K562 (cell line): ENCODE results near the gene PHB1. TPM values are rescaled to one million over a fixed set of nuclear protein-coding genes. Genes with fewer than 3 reads are reported as not detected.

Experiments
- ATF7 ChIP-seq: fragments of 450-650 bp; IDR thresholded peaks from 2 replicates; pipeline ENCODE4 v1.7.1; 2014; ENCODE audit warnings: mild to moderate bottlenecking, moderate library complexity
- DACH1 ChIP-seq: fragments of 450-650 bp; IDR thresholded peaks from 2 replicates; pipeline ENCODE4 v1.6.1; 2018; ENCODE audit not compliant: partially characterized antibody
- DPF2 ChIP-seq: fragments of 450-650 bp; IDR thresholded peaks from 2 replicates; pipeline ENCODE4 v1.6.1; 2016
- ELF1 ChIP-seq: fragments of 200-800 bp; sonication (Bioruptor generic); IDR thresholded peaks from 2 replicates; pipeline ENCODE4 v1.6.1; 2016; ENCODE audit warnings: missing genetic modification characterization, missing compliant biosample characterization
- FOXK2 ChIP-seq, 2 experiments: fragments of 450-650 bp; IDR thresholded peaks in 1 of 2; conservative IDR thresholded peaks in 1 of 2; 2 replicates each; pipeline ENCODE4 v1.6.1; 2016; ENCODE audit warnings: low read depth in 2 of 2, mild to moderate bottlenecking in 1 of 2
- L3MBTL2 ChIP-seq: fragments of 450-650 bp; IDR thresholded peaks from 2 replicates; pipeline ENCODE4 v1.6.1; 2016; ENCODE audit warnings: mild to moderate bottlenecking, moderate library complexity
- MAFF ChIP-seq: IDR thresholded peaks from 2 replicates; pipeline ENCODE4 v1.6.1; 2012; ENCODE audit warnings: low read length, improper control_type of control experiment
- NEUROD1 ChIP-seq: fragments of 150-350 bp; IDR thresholded peaks from 2 replicates; pipeline ENCODE4 v1.6.1; 2014; ENCODE audit warnings: borderline replicate concordance, low read length, low read depth; ENCODE audit not compliant: partially characterized antibody
- POLR2B ChIP-seq: fragments of 450-650 bp; IDR thresholded peaks from 2 replicates; pipeline ENCODE4 v1.6.1; 2018; ENCODE audit warnings: low read depth; ENCODE audit not compliant: partially characterized antibody
- SPI1 ChIP-seq: IDR thresholded peaks from 2 replicates; pipeline ENCODE4 v1.6.1; 2011; ENCODE audit warnings: low read depth, low read length, control low read depth, borderline replicate concordance
- TCF7L2 ChIP-seq: fragments of 150-350 bp; IDR thresholded peaks from 2 replicates; pipeline ENCODE4 v1.6.1; 2016; ENCODE audit warnings: low read depth, mild to moderate bottlenecking, low read length, moderate library complexity
- XRCC3 ChIP-seq: fragments of 450-650 bp; IDR thresholded peaks from 2 replicates; pipeline ENCODE4 v1.6.1; 2017; ENCODE audit warnings: mild to moderate bottlenecking, moderate library complexity
- polyA plus RNA-seq, 8 experiments: library from polyadenylated mRNA; depleted of rRNA in 4 of 8; stranded (reverse) in 5 of 8; unstranded in 3 of 8; fragments of >200 nt; fragmentation: Nextera tagmentation in 2 of 8; fragmentation: Illumina TruSeq in 1 of 8; extraction: Ambion mirVana in 2 of 8; extraction: Trizol in 1 of 8; gene quantifications; 2 replicates each; pipeline versions ENCODE4 v1.2.1 to v1.2.3, GENCODE V29; 2011 to 2014; ENCODE audit warnings: inconsistent platforms in 1 of 8, missing spikeins in 1 of 8
- total RNA-seq, 7 experiments: library from RNA; depleted of rRNA in 6 of 7; stranded (reverse); fragments of >200 nt in 6 of 7; fragmentation: Illumina TruSeq in 2 of 7; extraction: Trizol in 2 of 7; gene quantifications; 2 replicates each; pipeline versions ENCODE4 v1.2.1 to v1.2.3, GENCODE V29; 2011 to 2021; ENCODE audit warnings: low replicate concordance in 1 of 7
- TF ChIP-seq, protein P1 (sequence below): fragments of 450-650 bp; IDR thresholded peaks from 2 replicates; pipeline ENCODE4 v1.6.1; 2016; ENCODE audit warnings: mild to moderate bottlenecking
- TF ChIP-seq, protein P2 (sequence below), 2 experiments: IDR thresholded peaks; 2 replicates each; pipeline ENCODE4 v1.6.1; 2011; ENCODE audit warnings: borderline replicate concordance in 1 of 2, control low read depth in 1 of 2, low read depth in 1 of 2, low read length in 1 of 2, mild to moderate bottlenecking in 1 of 2, mixed read lengths in 1 of 2, moderate library complexity in 1 of 2; ENCODE audit not compliant: insufficient read depth in 1 of 2, insufficient read length in 1 of 2, poor library complexity in 1 of 2, severe bottlenecking in 1 of 2; ENCODE audit errors: extremely low read depth in 1 of 2
- TF ChIP-seq, protein P3 (sequence below), 2 experiments: fragments of 450-650 bp; IDR thresholded peaks; 2 replicates each; pipeline ENCODE4 v1.6.1; 2016
- TF ChIP-seq, protein P4 (sequence below): fragments of 200-400 bp; formaldehyde crosslinking; IDR thresholded peaks from 2 replicates; pipeline ENCODE4 v1.6.1; 2017; ENCODE audit warnings: mild to moderate bottlenecking, low read depth, low read length, moderate library complexity
- TF ChIP-seq, protein P5 (sequence below): sonication (generic); formaldehyde crosslinking; IDR thresholded peaks from 2 replicates; pipeline ENCODE4 v1.8.0; 2022; ENCODE audit warnings: mild to moderate bottlenecking, missing genetic modification reagents, borderline replicate concordance

The PHB1 gene
- total and polyA plus RNA-seq, 9 of the 15 experiments (the other 6 are each of a cell fraction or from before 2014, with no cell fraction given) = 191 to 818 (median 349) TPM

DNA sequence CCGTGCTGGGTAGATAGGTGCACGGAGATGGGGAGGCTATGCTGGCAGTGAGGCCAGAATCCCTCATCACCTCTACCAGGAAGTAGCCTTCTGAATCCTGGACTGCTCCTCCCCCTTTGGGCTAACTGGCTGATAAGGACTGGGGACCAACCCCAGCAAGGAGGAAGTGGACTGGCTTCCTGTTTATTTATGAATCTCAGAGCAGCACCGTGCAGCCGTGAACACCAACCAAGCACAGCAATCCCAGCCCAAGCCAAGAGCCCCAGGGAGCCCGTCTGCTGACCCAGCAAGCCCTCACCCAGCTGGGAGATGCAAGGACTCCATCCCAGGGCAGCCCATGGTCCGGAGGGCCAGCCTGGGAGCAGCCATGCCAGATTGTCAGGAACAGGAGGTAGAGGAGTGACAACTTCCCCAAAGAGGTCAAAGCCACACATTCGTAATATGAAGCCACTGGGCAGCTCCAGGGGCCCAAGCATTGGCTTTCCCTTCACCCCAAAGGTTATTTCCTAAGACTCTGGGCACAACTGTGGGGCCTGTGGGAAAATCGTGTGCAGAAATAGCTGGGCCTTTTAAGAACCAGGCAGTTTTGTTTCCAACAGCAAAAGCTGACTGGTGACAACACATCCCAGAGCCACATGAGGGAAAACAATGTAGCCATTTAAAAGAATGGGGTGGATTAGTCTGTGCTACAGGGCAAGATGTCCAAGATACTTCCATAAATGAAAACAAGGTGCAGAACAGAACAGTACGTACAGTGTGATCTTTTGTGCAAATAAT, 23.9 kb downstream of the PHB1 start (continued):
- TF ChIP-seq, protein P1, sequence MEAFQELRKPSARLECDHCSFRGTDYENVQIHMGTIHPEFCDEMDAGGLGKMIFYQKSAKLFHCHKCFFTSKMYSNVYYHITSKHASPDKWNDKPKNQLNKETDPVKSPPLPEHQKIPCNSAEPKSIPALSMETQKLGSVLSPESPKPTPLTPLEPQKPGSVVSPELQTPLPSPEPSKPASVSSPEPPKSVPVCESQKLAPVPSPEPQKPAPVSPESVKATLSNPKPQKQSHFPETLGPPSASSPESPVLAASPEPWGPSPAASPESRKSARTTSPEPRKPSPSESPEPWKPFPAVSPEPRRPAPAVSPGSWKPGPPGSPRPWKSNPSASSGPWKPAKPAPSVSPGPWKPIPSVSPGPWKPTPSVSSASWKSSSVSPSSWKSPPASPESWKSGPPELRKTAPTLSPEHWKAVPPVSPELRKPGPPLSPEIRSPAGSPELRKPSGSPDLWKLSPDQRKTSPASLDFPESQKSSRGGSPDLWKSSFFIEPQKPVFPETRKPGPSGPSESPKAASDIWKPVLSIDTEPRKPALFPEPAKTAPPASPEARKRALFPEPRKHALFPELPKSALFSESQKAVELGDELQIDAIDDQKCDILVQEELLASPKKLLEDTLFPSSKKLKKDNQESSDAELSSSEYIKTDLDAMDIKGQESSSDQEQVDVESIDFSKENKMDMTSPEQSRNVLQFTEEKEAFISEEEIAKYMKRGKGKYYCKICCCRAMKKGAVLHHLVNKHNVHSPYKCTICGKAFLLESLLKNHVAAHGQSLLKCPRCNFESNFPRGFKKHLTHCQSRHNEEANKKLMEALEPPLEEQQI = 0 out of 2 replicates have a peak, but pooled peaks have one; percentile 29
- TF ChIP-seq TCF7L2 (no peak), POLR2B (peak; percentile 28), L3MBTL2 (peak; percentile 55), ATF7 (0 out of 2 replicates have a peak, but pooled peaks have one; percentile 29), MAFF (no peak), ELF1 (peak; percentile 94), XRCC3 (no peak), SPI1 (peak; percentile 98), FOXK2 (conservative IDR thresholded peaks at IDR 0.05 in 1 of 2, IDR thresholded peaks at IDR 0.05 in 1 of 2; ENCODE audit: low read depth in 2 of 2) (peak; percentile 92 to 94), NEUROD1 (peak; percentile 23), DPF2 (peak; percentile 45; the same call in 1 of the 2 replicates), DACH1 (no peak)
- TF ChIP-seq, protein P2, sequence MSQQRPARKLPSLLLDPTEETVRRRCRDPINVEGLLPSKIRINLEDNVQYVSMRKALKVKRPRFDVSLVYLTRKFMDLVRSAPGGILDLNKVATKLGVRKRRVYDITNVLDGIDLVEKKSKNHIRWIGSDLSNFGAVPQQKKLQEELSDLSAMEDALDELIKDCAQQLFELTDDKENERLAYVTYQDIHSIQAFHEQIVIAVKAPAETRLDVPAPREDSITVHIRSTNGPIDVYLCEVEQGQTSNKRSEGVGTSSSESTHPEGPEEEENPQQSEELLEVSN (IDR thresholded peaks at IDR 0.05; ENCODE audit: borderline replicate concordance in 1 of 2, extremely low read depth in 1 of 2, insufficient read depth in 1 of 2, insufficient read length in 1 of 2, low read depth in 1 of 2, low read length in 1 of 2, poor library complexity in 1 of 2, severe bottlenecking in 1 of 2) = peak in 1 of 2 experiments; percentile 15
- TF ChIP-seq, protein P3, sequence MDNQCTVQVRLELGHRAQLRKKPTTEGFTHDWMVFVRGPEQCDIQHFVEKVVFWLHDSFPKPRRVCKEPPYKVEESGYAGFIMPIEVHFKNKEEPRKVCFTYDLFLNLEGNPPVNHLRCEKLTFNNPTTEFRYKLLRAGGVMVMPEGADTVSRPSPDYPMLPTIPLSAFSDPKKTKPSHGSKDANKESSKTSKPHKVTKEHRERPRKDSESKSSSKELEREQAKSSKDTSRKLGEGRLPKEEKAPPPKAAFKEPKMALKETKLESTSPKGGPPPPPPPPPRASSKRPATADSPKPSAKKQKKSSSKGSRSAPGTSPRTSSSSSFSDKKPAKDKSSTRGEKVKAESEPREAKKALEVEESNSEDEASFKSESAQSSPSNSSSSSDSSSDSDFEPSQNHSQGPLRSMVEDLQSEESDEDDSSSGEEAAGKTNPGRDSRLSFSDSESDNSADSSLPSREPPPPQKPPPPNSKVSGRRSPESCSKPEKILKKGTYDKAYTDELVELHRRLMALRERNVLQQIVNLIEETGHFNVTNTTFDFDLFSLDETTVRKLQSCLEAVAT (IDR thresholded peaks at IDR 0.05) = no peak
- TF ChIP-seq, protein P4, sequence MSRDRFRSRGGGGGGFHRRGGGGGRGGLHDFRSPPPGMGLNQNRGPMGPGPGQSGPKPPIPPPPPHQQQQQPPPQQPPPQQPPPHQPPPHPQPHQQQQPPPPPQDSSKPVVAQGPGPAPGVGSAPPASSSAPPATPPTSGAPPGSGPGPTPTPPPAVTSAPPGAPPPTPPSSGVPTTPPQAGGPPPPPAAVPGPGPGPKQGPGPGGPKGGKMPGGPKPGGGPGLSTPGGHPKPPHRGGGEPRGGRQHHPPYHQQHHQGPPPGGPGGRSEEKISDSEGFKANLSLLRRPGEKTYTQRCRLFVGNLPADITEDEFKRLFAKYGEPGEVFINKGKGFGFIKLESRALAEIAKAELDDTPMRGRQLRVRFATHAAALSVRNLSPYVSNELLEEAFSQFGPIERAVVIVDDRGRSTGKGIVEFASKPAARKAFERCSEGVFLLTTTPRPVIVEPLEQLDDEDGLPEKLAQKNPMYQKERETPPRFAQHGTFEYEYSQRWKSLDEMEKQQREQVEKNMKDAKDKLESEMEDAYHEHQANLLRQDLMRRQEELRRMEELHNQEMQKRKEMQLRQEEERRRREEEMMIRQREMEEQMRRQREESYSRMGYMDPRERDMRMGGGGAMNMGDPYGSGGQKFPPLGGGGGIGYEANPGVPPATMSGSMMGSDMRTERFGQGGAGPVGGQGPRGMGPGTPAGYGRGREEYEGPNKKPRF = no peak
- TF ChIP-seq, protein P5, sequence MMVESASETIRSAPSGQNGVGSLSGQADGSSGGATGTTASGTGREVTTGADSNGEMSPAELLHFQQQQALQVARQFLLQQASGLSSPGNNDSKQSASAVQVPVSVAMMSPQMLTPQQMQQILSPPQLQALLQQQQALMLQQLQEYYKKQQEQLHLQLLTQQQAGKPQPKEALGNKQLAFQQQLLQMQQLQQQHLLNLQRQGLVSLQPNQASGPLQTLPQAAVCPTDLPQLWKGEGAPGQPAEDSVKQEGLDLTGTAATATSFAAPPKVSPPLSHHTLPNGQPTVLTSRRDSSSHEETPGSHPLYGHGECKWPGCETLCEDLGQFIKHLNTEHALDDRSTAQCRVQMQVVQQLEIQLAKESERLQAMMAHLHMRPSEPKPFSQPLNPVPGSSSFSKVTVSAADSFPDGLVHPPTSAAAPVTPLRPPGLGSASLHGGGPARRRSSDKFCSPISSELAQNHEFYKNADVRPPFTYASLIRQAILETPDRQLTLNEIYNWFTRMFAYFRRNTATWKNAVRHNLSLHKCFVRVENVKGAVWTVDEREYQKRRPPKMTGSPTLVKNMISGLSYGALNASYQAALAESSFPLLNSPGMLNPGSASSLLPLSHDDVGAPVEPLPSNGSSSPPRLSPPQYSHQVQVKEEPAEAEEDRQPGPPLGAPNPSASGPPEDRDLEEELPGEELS (CRISPR knock-in tag) = no peak
